Left ventricle myocardium inferior (tissue), 1 donor: ENCODE measurements around the gene HOXD12. TPM values are rescaled to one million over a fixed set of nuclear protein-coding genes. Genes with fewer than 3 reads are reported as not detected.
A peak's percentile ranks its signal among the peaks of the same experiment; 100 is the strongest.

ENCODE experiments used
- DNase-seq: peaks from one replicate; pipeline ENCODE4 v3.0.0-alpha.2; 2020
- H3K27ac ChIP-seq: fragments of 200-600 bp; replicated peaks from 2 replicates; pipeline ENCODE4 v1.8.0; 2021
- H3K27me3 ChIP-seq: fragments of 200-600 bp; 2 replicates; pipeline ENCODE4 v1.8.0; 2021; ENCODE audit warnings: low read depth
- H3K36me3 ChIP-seq: fragments of 200-600 bp; 2 replicates; pipeline ENCODE4 v1.8.0; 2021
- H3K4me1 ChIP-seq: fragments of 200-600 bp; 2 replicates; pipeline ENCODE4 v1.8.0; 2021
- H3K4me3 ChIP-seq: fragments of 200-600 bp; 2 replicates; pipeline ENCODE4 v1.8.0; 2021; ENCODE audit warnings: mild to moderate bottlenecking, moderate library complexity
- H3K9me3 ChIP-seq: fragments of 200-600 bp; replicated peaks from 2 replicates; pipeline ENCODE4 v1.8.0; 2021
- intact Hi-C: fragments of 100-400 bp; cut with micrococcal nuclease; formaldehyde crosslinking; loops from one replicate; pipeline ENCODE4 v1.11.0; 2022
- total RNA-seq: library from RNA; stranded (reverse); fragmentation: NEBNext Ultra II Directional; extraction: Animal tissue kit (Norgen Biotek cat#: 25700); gene quantifications from one replicate; pipeline ENCODE4 v1.2.1, GENCODE V29; 2021
- TF ChIP-seq, protein P1 (sequence below): fragments of 200-600 bp; IDR thresholded peaks from 2 replicates; pipeline ENCODE4 v1.8.0; 2021; ENCODE audit warnings: antibody characterized with exemption, mild to moderate bottlenecking, borderline replicate concordance
- donor health status: DM: no; HTN: yes; CAD: no; lungs with severe emphysema.

HOXD12 gene
- total RNA-seq, 1 donor from 2014 or later: not detected

- Histone ChIP-seq H3K4me3 (peak overlapping the region; percentile 62), H3K27me3 (peaks cover 99% of the 10 kb centered on the region), H3K27ac (peak overlapping the region; percentile 77), H3K36me3 (no peaks in the 10 kb centered on the region), H3K4me1 (peaks cover 27% of the 10 kb centered on the region), H3K9me3 (no peaks in the 10 kb centered on the region)
- no peak for DNase-seq
- TF ChIP-seq, protein P1, sequence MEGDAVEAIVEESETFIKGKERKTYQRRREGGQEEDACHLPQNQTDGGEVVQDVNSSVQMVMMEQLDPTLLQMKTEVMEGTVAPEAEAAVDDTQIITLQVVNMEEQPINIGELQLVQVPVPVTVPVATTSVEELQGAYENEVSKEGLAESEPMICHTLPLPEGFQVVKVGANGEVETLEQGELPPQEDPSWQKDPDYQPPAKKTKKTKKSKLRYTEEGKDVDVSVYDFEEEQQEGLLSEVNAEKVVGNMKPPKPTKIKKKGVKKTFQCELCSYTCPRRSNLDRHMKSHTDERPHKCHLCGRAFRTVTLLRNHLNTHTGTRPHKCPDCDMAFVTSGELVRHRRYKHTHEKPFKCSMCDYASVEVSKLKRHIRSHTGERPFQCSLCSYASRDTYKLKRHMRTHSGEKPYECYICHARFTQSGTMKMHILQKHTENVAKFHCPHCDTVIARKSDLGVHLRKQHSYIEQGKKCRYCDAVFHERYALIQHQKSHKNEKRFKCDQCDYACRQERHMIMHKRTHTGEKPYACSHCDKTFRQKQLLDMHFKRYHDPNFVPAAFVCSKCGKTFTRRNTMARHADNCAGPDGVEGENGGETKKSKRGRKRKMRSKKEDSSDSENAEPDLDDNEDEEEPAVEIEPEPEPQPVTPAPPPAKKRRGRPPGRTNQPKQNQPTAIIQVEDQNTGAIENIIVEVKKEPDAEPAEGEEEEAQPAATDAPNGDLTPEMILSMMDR: no peak
- intact Hi-C loops: loop anchor here (10.0 kb wide), 1 partner anchor 684 kb away; no protein-coding TSS in a partner anchor
Observed at GRCh38 chr2:176130957-176131847, 31.6 kb downstream of the HOXD12 start.

DNA sequence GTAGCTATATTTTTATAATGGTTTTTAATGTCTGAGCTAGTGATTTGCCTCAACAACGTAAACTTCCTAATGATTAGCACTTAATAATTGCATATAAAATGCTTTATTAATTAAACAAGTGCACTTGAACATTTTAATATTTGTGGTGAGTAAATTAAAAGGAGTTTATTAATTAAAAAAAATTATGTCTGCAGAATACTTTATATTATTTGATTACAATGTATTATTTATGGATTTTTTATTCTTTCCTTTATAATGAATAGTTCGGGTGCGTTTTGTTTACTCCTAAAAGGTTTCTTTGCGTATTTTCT lies 32.2 kb downstream of the HOXD12 start:
- H3K36me3 ChIP-seq: no peaks in the 10 kb centered on the region
- intact Hi-C loops: loop anchor here (10.0 kb wide), 1 partner anchor 683 kb away; no protein-coding TSS in a partner anchor
- no peak for DNase-seq
- peaks cover 33% of the 10 kb centered on the region for H3K4me1 ChIP-seq
- H3K4me3 ChIP-seq: peak overlapping the region; percentile 62
- no peaks in the 10 kb centered on the region for H3K9me3 ChIP-seq
- TF ChIP-seq, protein P1: no peak
- H3K27ac ChIP-seq: peak overlapping the region; percentile 33
- H3K27me3 ChIP-seq: peaks cover 99% of the 10 kb centered on the region

DNA sequence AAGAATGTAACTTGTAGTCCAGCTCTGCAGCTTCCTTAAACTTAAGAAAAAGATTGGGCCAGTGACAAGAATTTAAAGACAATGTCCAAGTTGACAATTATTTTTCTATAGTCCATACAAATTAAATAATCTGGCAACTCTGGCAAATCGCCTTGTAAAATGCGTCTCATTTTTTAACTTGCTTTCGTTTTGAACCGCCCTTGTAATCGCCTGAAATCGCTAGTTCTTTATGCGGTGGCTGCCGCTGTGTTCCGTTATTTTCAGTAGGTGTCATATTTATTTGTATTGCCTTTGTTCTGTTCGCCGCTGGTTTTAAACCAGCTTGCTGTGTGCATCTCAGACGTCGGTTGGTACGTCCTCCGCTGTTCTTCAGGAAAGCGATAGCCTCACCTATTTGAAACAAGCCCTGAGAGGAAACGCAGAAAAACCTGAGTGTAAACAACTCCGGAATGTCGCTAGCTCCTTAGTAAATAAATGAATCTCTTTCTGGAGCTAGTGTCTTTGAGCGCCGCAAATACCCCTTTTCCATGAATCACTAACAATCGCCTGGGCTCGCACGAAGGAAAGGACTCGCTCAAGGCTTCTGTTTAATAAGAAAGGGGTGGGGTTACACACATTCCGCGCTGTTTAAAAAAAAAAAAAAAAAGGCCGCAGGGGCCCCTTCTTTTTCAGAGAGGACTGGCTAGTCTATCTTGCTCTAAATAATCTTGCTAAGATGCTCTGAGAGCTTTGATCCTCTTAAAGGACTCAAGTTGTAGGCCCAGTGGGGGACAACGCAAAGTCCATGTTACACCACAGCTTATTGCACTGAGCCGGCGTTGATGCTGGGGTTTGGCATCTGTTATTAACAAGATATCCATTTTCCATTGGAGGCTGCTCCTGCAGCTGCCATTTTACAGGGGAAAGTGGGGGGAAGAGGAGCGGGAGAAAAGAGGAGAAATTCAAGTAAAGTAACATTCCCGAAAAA lies 32.9 kb downstream of the HOXD12 start:
- intact Hi-C loops: loop anchor here (10.0 kb wide), 1 partner anchor 682 kb away; no protein-coding TSS in a partner anchor
- peaks cover 99% of the 10 kb centered on the region for H3K27me3 ChIP-seq
- peaks cover 32% of the 10 kb centered on the region for H3K4me1 ChIP-seq
- no peaks in the 10 kb centered on the region for H3K36me3 ChIP-seq
- no peaks in the 10 kb centered on the region for H3K9me3 ChIP-seq
- peak overlapping the region; percentile 62 for H3K4me3 ChIP-seq
- TF ChIP-seq, protein P1: no peak
- no peak for DNase-seq
- peak overlapping the region; percentile 33 for H3K27ac ChIP-seq

- peaks cover 100% of the 10 kb centered on the region for H3K27me3 ChIP-seq
- no peak overlapping the region for H3K27ac ChIP-seq
- no peaks in the 10 kb centered on the region for H3K36me3 ChIP-seq
- H3K4me3 ChIP-seq: no peak overlapping the region
- H3K4me1 ChIP-seq: peaks cover 32% of the 10 kb centered on the region
- TF ChIP-seq, protein P1: no peak
- intact Hi-C loops: loop anchor here (10.0 kb wide), 1 partner anchor 681 kb away; no protein-coding TSS in a partner anchor
- DNase-seq: no peak
- H3K9me3 ChIP-seq: no peaks in the 10 kb centered on the region
Observed at GRCh38 chr2:176133389-176133788, 33.8 kb downstream of the HOXD12 start.

DNA sequence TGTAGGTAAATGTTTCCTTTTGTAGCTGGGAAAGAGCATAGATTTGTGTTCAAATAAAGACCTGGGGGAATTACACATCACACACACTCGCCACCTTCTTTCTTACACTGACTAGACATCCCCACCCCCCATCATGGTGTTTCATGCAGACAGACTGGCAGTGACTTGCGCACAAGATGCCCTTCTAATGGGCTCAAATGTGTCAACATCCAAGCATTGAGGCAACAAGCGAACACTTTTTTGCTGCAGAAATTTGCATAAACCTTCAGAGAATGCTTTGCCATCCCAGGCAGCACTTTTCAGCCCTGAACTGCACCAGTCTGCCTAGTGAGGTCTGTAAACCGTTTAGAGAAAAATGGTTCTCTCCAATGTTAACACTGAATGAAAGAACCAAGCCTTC lies 34.4 kb downstream of the HOXD12 start:
- H3K9me3 ChIP-seq: no peaks in the 10 kb centered on the region
- no peak overlapping the region for H3K4me3 ChIP-seq
- H3K36me3 ChIP-seq: no peaks in the 10 kb centered on the region
- no peak for DNase-seq
- intact Hi-C loops: loop anchor here (10.0 kb wide), 1 partner anchor 681 kb away; no protein-coding TSS in a partner anchor
- TF ChIP-seq, protein P1: no peak
- H3K4me1 ChIP-seq: peaks cover 26% of the 10 kb centered on the region
- H3K27ac ChIP-seq: no peak overlapping the region
- peaks cover 100% of the 10 kb centered on the region for H3K27me3 ChIP-seq
